ENCODE measurements around the gene PREP.

PREP gene

DNA sequence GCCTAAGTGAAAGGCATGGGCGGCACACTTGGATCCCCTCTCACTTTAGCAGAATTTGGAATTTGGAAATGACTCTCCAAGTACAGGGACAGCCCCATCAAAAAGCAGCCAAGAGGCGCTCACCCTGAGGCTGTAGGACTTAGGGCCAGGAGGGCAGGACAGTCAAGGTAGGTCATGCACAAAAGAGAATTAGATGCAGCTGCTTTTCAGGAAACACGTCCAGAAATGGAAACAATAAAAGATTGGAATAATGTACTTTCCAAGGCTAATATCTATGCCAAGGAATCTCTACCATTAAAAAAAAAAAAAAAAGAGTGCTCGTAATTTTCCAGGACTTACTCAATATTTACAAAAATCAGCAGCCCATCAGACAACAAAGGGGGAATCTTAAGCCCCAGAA, 19.9 kb downstream of the PREP start:
- no peaks in the 10 kb centered on the region for H3K9me3 ChIP-seq (ENCODE audit: insufficient read depth, low read depth, low read length)
- no peaks in the 10 kb centered on the region for H3K27me3 ChIP-seq (ENCODE audit: insufficient read depth, low read length, poor library complexity, severe bottlenecking)
- H3K79me2 ChIP-seq (ENCODE audit: insufficient read depth, low read length): peaks cover 51% of the 10 kb centered on the region
- peak overlapping the region; percentile 10 for H3K4me2 ChIP-seq (ENCODE audit: low read depth, low read length, poor library complexity, severe bottlenecking)
- peaks cover 20% of the 10 kb centered on the region; the same call in 1 of the 2 replicates for H3K36me3 ChIP-seq (ENCODE audit: insufficient read depth, low read length)
- no peak overlapping the region for H3K4me3 ChIP-seq (ENCODE audit: low read length, poor library complexity, severe bottlenecking)
- no peaks in the 10 kb centered on the region for H3K9me2 ChIP-seq (replicated peaks; ENCODE audit: low read depth, low read length)
- no peaks in the 10 kb centered on the region for H3F3A ChIP-seq (ENCODE audit: low read depth)
- no peak overlapping the region for H2AFZ ChIP-seq (ENCODE audit: low read length)
- peaks cover 29% of the 10 kb centered on the region for H3K4me1 ChIP-seq (ENCODE audit: insufficient read depth, low read length, poor library complexity, severe bottlenecking)
- TF ChIP-seq EZH2phosphoT487 (IDR thresholded peaks at IDR 0.05; ENCODE audit: borderline replicate concordance): no peak
- TF ChIP-seq, protein P1, sequence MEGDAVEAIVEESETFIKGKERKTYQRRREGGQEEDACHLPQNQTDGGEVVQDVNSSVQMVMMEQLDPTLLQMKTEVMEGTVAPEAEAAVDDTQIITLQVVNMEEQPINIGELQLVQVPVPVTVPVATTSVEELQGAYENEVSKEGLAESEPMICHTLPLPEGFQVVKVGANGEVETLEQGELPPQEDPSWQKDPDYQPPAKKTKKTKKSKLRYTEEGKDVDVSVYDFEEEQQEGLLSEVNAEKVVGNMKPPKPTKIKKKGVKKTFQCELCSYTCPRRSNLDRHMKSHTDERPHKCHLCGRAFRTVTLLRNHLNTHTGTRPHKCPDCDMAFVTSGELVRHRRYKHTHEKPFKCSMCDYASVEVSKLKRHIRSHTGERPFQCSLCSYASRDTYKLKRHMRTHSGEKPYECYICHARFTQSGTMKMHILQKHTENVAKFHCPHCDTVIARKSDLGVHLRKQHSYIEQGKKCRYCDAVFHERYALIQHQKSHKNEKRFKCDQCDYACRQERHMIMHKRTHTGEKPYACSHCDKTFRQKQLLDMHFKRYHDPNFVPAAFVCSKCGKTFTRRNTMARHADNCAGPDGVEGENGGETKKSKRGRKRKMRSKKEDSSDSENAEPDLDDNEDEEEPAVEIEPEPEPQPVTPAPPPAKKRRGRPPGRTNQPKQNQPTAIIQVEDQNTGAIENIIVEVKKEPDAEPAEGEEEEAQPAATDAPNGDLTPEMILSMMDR (conservative IDR thresholded peaks at IDR 0.05; ENCODE audit: low read length): no peak
- peaks cover 35% of the 10 kb centered on the region for H4K20me1 ChIP-seq (ENCODE audit: insufficient read depth, low read length, poor library complexity, severe bottlenecking)
- H3K9ac ChIP-seq (ENCODE audit: low read depth, low read length, poor library complexity, severe bottlenecking): no peak overlapping the region

DNA sequence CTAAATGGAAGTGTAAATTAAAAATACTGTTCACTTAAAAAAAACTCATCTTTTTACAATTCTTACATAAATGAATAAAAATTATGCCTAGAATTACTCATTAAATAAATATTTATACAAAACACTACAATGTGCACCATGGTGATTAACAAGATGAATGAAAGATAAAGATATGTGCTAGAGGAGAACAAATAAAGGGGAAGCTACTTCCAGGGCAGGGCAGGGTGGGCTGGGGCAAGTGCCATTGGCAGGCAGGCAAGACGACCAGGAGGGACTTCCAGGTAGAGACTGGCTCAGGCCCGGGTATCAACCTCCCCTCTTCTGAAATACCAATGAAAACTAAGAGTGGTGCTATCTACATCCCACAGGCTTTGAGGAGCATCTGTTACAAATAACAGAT, 20.4 kb downstream of the PREP start:
- Histone ChIP-seq H3K79me2 (ENCODE audit: insufficient read depth, low read length) (peaks cover 56% of the 10 kb centered on the region), H3K9me3 (ENCODE audit: insufficient read depth, low read depth, low read length) (no peaks in the 10 kb centered on the region), H3K4me1 (ENCODE audit: insufficient read depth, low read length, poor library complexity, severe bottlenecking) (peaks cover 29% of the 10 kb centered on the region), H3K9ac (ENCODE audit: low read depth, low read length, poor library complexity, severe bottlenecking) (no peak overlapping the region), H3K27me3 (ENCODE audit: insufficient read depth, low read length, poor library complexity, severe bottlenecking) (no peaks in the 10 kb centered on the region), H2AFZ (ENCODE audit: low read length) (no peak overlapping the region), H3K4me3 (ENCODE audit: low read length, poor library complexity, severe bottlenecking) (no peak overlapping the region), H3F3A (ENCODE audit: low read depth) (no peaks in the 10 kb centered on the region), H3K36me3 (ENCODE audit: insufficient read depth, low read length) (peaks cover 24% of the 10 kb centered on the region; the same call in 1 of the 2 replicates), H3K4me2 (ENCODE audit: low read depth, low read length, poor library complexity, severe bottlenecking) (no peak overlapping the region), H3K9me2 (replicated peaks; ENCODE audit: low read depth, low read length) (no peaks in the 10 kb centered on the region), H4K20me1 (ENCODE audit: insufficient read depth, low read length, poor library complexity, severe bottlenecking) (peaks cover 38% of the 10 kb centered on the region)
- TF ChIP-seq, protein P1 (conservative IDR thresholded peaks at IDR 0.05; ENCODE audit: low read length): no peak
- no peak for TF ChIP-seq EZH2phosphoT487 (IDR thresholded peaks at IDR 0.05; ENCODE audit: borderline replicate concordance)

DNA sequence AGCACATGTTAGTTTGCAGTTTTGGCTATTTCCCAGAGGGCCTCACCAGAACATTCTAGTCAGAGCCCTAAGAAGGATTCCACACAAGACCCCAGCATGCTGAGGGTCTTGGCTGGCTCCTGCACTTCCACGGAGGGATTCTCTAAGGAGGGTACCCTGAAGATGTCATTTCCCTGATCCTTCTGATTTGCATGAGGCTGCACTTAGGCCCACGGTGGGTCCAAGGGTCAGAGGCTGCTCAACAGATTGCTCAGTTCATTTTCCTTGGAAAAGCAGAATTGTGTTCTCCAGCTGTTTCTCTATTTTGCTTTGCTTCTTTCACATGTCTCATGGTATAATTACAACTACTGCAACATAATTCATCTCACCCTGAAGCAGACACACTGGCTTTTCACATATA, 22.2 kb downstream of the PREP start:
- no peaks in the 10 kb centered on the region for H3K9me3 ChIP-seq (ENCODE audit: insufficient read depth, low read depth, low read length)
- peaks cover 38% of the 10 kb centered on the region for H4K20me1 ChIP-seq (ENCODE audit: insufficient read depth, low read length, poor library complexity, severe bottlenecking)
- H3K4me2 ChIP-seq (ENCODE audit: low read depth, low read length, poor library complexity, severe bottlenecking): no peak overlapping the region
- no peaks in the 10 kb centered on the region for H3F3A ChIP-seq (ENCODE audit: low read depth)
- H2AFZ ChIP-seq (ENCODE audit: low read length): no peak overlapping the region
- TF ChIP-seq, protein P1 (conservative IDR thresholded peaks at IDR 0.05; ENCODE audit: low read length): no peak
- TF ChIP-seq EZH2phosphoT487 (IDR thresholded peaks at IDR 0.05; ENCODE audit: borderline replicate concordance): no peak
- peaks cover 59% of the 10 kb centered on the region for H3K79me2 ChIP-seq (ENCODE audit: insufficient read depth, low read length)
- H3K27me3 ChIP-seq (ENCODE audit: insufficient read depth, low read length, poor library complexity, severe bottlenecking): no peaks in the 10 kb centered on the region
- H3K9ac ChIP-seq (ENCODE audit: low read depth, low read length, poor library complexity, severe bottlenecking): no peak overlapping the region
- no peak overlapping the region for H3K4me3 ChIP-seq (ENCODE audit: low read length, poor library complexity, severe bottlenecking)
- peaks cover 30% of the 10 kb centered on the region; the same call in 1 of the 2 replicates for H3K36me3 ChIP-seq (ENCODE audit: insufficient read depth, low read length)
- no peaks in the 10 kb centered on the region for H3K9me2 ChIP-seq (replicated peaks; ENCODE audit: low read depth, low read length)
- H3K4me1 ChIP-seq (ENCODE audit: insufficient read depth, low read length, poor library complexity, severe bottlenecking): peaks cover 29% of the 10 kb centered on the region
